ENCODE data around the gene ZNF692.

The ZNF692 gene

DNA sequence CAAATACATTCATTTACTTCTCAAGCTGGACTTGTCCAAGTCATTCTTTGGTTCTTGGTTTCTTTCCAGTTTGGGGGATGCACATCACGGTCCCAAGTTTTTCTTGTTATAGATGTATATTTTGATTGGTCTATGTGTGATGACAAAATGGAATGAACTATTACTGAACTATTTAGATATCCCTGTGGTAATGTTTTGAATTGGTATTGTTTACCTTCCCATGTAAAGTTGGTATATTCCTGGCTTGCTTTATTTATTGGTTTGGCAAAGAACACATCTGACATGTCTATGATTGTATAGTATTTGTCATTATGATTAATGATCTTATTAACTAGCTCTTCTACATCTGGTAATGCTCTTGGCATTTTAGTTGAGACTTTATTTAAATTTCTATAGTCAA is 22.4 kb upstream of the ZNF692 start:
- DNase-seq (ENCODE audit: low read depth in 2 of 2): no peak

DNA sequence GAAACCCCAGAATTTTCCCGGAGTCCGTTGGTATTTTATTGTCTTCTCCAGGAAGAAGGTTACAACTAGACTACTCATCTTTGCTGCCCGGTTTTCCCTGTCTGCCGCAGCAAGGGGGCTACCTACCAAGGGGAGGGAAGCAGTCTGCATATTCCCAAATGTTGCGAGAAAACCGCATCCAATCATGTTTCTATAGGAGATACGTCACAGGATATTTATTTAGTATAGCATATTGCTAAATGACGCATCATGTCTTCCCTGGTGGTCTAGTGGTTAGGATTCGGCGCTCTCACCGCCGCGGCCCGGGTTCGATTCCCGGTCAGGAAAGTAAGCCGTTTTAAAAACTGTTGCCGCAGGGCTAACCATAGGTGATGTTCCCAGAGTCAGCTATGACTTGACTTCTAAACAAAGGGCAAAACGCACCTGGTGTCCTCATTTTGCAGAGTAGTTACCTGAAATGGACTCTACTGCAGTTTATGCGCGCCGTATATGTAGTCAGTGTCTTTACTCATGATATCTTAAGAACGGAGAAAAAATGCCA is 15.2 kb upstream of the ZNF692 start:
- DNase-seq (ENCODE audit: low read depth in 2 of 2): peak; percentile 71 to 82

DNA sequence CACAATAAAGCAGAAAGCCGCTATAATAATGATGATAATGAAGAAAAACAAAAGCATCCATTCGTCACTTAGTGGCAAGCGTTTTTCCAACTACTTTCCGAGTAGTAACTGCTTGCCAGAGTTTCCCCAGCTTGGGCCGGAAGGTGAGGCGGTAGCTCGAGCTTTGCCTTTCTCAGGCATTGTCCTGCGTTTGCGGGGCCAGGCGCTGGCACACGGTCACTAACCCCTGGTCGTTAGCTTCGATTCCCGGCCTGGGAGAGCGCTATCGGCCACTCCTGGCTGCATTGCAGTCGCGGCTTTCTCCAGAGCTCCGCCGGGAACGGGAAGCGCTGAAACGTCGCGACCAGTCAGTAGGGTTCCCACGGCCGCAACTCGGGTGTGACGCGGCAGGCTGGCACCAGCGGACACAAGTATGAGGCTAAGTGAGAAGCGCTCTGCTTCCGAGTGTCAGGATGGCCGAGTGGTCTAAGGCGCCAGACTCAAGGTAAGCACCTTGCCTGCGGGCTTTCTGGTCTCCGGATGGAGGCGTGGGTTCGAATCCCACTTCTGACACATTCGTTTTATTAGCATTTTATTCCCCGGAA is 14.6 kb upstream of the ZNF692 start:
- DNase-seq (ENCODE audit: low read depth in 2 of 2): peak; percentile 80 to 86

DNA sequence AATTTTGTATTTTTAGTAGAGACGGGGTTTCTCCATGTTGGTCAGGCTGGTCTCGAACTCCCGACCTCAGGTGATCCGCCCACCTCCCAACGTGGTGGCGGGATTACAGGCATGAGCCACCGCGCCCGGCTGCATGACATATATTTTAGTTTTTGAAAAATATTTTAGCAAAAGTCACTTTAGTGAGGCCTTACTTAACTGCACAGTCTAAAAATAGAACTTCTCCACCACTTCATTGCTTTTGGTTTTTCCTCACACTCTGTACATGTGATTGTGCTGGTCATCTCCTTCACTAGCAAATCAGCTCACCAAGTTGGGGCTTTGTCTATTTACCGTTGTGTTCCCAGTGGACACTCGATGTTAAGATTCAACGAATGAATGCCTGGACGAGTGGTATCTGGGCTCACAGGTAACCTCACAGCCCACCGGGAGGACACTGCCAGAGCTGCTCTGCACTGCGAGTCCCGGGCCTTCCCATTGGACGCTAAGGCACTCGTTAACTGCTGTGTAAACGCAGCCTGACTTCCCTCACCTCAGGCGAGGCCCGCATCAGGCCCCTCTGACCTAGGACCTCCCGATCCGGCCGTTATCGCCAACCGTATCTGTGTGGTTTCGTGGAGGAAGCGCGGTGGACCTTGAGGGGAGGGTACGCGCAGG is 14.0 kb upstream of the ZNF692 start:
- no peak for DNase-seq (ENCODE audit: low read depth in 2 of 2)

DNA sequence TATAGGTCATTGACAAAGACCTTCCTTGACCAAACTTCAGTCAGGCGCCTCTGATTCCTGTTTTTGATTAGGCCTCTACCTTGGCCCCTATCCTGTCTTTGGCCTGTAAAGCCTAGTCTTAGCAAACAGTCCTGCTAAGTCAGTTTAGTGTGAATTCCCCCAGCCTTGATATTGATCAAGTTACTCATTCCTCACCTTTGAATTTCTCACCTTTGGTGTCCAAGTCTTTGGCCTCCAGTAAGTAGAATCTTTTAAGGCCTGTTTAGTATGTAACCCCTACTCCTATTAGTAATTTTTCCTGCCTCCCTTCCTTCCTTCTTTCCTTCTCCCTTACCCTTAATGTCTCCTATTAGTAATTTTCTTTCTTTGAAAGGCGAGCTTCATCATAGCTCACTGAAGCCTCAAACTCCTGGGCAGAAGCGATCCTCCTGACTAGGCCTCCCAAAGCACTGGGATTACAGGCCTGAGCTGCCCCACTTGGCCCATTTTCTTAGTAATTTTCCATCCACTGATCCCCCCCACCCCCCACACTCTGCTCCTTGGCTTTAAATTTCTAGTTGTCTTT is 13.0 kb upstream of the ZNF692 start:
- DNase-seq (ENCODE audit: low read depth in 2 of 2): no peak

DNA sequence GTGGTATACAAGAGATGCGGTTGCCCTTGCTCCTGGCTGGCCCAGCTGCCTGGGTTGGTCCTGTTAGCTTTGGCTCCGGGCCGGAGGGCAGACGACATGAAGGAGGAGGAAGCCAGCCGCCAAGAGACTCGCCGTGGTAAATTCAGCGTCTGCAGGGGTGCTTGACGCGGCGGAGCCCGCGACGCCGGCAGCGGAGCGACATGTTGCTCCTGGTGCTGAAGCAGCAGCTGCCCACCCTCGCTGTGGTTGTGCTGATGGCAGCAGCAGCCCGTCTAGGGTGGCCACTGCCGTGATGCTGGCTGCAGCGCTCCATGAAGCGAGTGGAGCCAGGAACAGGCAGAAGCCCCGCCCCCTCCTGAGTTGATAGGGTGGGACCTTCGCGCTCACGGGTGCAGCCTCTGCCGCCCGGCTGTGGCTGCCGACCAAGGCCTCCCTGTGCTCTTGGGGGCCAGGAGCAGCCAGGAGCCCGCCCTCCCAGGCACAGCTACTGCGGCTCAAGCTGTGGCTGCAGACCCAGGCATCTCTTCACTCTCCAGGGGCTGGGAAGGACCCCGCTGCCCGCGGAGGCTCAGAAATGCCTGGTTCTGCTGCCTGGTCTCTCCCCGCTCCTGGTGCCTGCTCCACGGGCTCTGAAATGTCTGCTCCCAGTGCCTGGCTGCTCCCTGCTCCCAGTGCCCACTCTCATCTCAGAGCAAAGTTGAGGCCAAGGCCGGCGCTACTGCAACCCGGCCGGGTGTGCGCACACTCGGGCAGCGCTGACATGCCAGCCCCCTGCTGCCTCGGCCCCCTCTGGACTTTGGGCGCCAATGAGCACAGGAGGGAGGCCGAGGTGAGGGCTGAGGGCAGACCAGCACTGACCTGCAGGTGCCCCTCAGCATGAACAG is 4.4 kb upstream of the ZNF692 start:
- peak; percentile 53 to 72 for DNase-seq (ENCODE audit: low read depth in 2 of 2)

DNA sequence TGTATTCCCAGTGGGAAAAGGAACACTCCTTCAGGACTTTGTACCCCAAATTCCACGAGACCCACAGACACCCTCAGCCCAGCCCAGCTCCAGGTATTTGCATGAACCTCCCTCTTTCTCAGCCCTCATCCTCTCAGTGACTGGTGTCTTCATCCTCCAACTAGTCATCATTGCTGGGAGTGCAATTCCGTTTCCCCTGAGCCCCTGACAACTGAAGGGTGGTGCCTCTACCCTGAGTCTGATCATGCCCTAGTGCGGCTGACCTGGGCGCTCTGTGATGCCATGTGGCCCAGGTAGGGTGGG is 3.8 kb upstream of the ZNF692 start:
- no peak for DNase-seq (ENCODE audit: low read depth in 2 of 2)

DNA sequence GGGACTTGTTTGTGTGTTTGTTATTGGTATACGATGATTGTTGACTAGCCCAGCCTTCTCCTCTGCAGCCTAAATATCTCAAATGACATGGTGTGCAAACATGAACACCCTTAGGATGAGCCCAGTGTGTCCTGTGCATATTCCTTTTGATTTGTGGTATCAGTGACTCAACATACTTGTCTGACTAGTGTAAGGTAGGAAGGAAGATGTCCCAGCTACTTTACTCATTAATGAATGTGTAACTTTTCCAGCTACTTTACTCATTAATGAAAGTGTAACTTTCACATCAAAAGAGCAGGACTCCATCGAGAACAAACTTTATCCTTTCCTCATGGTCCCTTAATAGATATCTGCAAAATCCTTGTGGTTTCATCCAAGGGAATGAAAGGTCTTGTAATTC is 2.7 kb upstream of the ZNF692 start:
- no peak for DNase-seq (ENCODE audit: low read depth in 2 of 2)

DNA sequence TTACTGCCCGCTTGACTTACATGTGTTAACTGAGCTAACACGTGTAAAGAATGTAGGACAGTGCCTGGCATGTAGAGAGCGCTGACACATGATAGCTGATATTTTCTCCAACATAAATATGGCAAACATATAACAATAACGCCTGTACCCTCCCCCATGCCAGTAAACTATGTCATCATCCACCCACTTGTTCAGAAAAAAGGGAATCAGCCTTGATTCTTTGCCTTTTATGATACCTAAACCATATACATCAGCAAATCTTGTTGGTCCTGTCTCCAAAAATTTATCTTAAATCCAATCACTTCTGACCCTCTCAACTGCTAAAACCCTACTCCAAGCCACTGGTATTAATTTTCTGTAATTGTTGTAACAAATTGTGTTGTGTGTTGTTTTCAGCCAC is 1.1 kb upstream of the ZNF692 start:
- no peak for DNase-seq (ENCODE audit: low read depth in 2 of 2)

DNA sequence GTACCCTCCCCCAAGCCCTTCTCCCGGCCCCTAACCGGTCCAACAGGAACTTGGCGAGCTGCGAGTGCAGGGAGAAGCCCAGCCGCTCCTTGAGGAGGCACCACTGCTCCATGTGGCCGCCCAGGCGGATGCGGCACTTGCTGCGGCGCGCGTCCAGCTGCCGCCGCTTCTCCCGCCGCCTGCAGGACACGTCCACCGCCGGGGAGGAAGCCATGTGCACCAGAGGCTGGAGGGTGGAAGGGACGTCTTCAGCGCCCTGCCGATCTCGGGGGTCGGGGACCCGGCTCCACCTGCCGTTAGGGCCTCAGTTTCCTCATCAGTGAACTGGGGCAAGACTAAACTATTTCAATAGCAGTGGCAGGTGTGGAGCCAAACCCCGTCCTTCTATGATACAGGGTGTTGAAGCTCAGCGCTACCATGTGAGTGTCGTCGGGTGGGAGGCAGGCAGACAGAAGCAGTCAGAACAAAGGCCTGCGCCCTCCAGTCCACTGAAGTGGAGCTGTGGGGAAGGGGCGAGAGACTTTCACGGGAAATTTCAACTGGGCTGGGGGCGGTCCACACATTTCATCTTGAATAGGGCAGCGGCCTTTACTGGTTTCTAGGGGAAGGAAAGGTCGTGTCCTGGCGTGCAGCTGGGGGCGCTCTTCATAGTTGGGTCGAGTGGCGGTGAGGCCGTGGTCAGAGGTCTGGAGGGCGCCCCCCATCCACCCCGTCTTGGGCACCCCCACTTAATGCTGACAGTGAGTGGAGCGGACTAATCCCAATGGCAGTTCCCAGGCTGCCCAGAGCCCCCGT is 592 bp downstream of the ZNF692 start:
- no peak for DNase-seq (ENCODE audit: low read depth in 2 of 2)

DNA sequence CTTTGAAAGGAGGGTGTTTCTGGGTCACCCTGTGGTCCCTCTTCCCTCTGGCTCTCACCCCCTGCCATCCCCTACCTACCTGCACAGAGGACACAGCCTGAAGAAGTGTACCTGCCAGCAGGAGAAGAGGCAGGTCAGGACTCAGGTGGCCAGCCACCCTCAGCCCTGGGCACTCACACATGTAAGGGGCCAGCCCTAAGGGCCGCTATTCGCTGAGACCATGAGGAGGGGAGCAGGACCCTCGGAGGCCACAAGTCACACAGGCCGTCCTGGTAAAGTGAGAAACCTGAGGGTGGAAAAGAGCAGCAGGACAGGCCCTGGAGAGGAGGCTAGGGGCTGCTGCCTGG is 1.2 kb downstream of the ZNF692 start:
- no peak for DNase-seq (ENCODE audit: low read depth in 2 of 2)

DNA sequence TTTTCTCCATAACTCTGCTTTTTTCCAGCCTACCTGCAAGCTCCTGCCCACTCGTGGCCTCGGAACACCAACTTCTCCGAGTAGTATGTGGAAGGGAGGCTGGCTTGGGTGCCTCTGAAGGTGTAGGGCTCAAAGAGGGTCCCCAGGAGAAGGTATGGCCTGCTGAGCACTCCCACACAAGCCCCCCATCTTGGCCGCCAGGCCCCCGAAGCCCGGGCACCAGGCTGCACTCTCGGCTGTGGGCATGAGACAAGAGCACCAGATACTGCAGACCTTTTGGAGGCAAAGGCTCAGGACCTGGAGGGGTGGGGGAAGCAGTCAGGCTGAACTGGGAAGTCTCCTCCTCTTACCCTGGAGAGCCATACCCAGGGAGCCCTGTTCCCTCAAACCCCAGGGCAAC is 1.7 kb downstream of the ZNF692 start:
- DNase-seq (ENCODE audit: low read depth in 2 of 2): no peak

DNA sequence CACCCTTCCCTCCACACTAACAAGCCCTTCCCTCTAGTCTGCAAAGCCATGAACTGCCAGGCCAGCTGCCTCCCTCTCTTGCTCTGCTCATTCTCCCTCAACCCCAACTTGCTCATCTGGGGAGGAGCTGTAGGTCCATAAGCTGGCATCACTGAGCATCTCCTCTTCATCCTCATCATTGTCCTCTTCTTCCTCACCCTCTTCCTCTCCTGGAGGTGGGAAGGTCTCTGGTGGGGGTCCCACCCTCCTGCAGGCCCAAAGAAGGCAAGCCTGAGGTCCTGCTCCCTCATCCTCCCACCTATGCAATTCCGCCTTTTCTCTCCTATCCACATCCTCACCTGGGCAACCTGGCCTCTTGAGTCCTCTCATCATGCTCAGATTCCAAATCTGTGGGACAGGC is 2.7 kb downstream of the ZNF692 start:
- no peak for DNase-seq (ENCODE audit: low read depth in 2 of 2)

DNA sequence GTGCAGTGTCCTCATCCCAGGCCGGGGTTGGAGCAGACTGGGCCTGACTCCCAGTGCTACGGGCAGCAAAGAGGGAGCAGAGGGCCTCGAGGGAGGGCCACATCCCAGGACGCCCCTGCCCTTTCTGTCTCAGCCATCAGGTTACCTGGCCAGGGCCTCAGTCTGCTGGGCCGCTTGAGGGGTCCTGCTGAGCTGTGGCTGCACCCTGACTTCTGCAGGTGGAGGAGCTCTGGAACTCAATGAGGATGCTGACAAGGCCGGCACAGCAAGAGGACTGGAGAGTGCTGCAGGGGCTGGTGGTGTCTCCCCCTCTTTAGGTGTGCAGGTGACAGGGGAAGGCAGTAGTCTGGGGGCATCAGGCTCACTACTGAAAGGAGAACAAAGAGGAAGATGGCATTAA is 3.3 kb downstream of the ZNF692 start:
- no peak for DNase-seq (ENCODE audit: low read depth in 2 of 2)

DNA sequence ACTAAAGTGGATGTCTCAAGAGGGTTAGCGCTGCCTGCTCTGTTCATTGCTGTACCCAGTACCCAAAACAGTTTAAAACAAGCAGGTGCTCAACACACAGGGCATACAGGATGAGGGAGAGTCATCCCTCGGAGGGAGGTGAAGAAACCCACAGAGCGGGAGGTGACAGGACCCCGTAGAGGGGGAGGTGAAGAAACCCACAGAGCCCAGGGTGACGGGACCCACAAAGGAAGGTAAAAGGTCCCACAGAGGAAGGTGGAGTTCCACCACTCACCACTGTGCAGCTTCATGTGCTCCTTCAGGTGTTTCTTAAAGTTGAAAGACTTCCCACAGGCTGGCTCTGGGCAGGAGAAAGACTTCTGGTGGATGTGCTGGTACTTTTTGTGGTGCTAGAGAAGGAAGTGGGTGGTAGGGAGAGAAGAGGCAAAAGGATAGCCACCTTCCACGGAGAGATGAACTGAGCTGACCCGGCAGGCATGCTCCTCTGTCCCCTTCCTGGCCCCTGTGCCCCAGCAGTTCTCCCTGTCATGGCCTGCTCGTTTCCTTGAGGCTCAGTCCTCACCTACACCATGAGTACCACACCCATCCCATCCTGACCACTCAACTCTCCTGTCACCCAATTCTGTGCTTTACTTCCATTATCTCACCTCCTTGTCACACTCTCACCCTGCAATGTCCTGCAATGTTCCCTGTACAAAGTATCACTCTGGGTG is 5.1 kb downstream of the ZNF692 start:
- DNase-seq (ENCODE audit: low read depth in 2 of 2): peak in 1 of 2 donors; percentile 36

DNA sequence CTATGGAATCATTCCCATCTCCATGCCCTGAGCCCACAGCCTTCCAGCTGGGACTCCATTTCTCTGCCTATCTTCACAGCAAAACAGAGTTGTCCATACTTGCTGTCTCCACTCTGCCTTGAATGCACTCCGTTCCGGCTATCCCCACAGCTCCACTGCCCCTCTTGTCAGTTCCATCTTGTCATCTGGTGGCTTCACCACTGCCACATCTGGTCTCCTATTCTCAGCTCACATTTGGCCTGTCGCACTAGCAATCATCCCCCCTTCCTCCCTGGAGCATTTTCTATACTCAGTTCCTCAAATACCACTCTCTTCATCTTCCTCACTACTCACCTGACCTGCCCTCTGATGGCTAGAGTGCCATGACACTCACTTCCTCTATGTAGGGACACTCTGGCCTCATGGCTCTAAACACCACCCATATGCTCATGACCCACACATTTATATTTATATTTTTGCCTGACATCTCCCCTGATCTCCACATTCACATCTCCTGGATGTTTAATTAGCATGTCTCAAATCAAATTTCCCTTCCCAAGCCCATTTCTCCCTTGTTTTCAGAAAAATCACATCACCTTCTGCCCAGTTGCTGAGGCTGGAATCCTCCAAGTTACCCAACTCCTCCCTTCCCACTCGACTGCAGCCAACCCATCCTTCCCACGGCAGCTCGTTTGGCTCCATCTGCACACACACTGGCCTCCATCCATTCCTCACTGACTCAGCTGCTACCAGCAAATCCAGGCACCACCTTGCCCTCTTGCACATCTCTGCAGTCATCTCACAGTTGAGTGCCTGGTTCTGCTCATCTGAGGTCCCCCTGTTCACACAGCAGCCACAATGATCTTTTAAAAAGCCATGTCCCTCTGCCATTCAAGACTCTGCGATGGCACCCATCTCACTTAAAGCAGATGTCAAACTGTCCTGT is 6.1 kb downstream of the ZNF692 start:
- DNase-seq (ENCODE audit: low read depth in 2 of 2): no peak

DNA sequence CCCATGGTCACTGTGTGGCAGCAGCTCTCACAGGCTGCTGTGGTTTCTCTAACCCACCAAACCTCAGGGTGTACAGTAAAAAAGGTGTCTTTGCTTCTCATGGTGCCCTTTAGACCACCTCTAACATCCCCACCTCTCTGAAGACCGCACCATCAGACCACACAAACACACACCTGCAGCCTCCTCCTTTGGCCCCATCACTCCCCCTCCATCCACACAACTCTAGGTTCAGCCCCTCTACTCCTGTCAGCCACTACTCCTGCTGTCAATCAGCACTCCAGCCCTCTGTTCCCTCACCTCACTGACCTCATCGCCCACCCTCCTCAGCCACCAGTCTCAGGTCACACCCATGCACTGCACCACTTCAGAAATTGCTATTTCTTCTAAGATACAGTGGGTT is 7.5 kb downstream of the ZNF692 start:
- no peak for DNase-seq (ENCODE audit: low read depth in 2 of 2)

DNA sequence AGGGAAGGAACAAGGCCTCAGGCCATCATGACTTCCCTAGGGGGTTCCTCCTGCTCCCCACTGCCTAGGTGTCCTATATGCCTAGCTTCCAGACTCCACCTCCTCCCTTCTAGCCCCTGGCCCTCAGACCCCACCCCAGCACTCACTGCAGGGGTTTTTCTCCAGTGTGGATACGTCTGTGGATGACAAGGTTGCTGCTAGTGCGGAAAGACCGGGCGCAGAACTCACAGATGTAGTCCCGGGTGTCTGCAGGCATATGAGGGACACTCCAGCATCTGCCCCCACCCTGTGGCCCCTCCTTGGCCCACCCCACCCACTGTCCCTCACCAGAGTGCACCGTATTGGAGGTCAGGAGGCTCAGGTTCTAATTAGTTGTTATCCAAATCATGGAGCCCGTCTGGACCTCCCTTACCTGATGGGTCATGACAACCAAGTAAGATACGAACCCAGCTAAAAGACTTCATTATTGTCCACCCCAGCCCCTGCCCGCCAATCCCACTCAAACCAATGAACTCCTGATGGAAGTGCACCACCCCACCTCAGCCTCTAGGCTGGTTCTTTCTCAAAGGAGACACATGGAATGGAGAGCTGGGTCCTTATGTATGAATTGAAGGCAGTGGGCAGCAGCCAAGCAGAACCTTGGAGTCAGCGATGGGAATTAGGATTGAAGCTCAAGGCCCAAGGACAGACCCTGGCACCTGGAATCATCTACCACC is 8.2 kb downstream of the ZNF692 start:
- DNase-seq (ENCODE audit: low read depth in 2 of 2): no peak

DNA sequence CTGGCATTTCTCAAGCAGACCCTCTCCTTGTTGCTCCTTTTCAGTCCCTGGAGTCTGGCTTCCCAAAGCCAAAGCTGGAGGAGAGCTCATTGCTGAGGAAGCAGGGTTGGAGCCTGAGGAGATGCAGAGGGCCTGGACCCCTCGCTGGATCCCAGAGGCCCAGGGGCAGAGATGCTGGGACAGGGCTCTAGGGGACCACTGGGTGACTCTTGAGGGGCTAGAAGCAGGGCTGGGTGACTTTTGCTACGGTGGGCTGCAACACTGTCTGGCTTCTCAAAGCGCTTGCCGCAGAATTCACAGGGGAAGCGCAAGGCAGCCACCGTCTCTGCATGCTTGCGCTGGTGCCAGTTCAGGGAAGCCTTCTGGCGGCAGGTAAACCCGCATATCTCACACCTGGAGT is 8.8 kb downstream of the ZNF692 start:
- no peak for DNase-seq (ENCODE audit: low read depth in 2 of 2)

DNA sequence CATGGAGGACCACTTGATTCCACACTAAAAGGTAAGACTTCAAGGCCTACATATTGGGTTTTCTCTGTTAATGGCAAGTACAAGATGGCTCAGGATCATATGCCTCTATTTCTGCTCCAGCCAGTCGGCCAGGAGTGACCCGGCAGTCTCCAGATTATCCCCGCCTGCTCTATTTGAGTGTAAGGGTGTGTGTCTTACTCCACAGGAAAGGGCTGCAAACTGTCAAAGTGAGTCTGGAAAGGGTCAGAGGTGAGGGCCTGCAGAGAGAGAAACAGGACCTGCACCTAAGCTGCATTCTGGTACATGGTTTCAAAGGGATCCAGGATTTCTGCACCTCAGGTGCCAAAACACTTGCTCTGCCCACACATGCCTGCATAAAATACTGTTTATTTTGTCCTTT is 9.2 kb downstream of the ZNF692 start:
- DNase-seq (ENCODE audit: low read depth in 2 of 2): no peak
